Umbilical cord (tissue), 2 donors: ENCODE data around the gene PACSIN3. TPM values are rescaled to one million over a fixed set of nuclear protein-coding genes. Genes with fewer than 3 reads are reported as not detected.
"Not testable (repeated sequence)": the region's sequence is repeated elsewhere in the genome, so short reads cannot be mapped to it uniquely, and the experiment has no call there.

ENCODE experiments used
- DNase-seq: peaks from one replicate; pipeline ENCODE4 v3.0.0-alpha.2; 2015; ENCODE audit warnings: low spot score
- total RNA-seq: library from RNA; depleted of rRNA; stranded (reverse); fragments of >200 nt; gene quantifications from one replicate; pipeline ENCODE4 v1.2.3, GENCODE V29; 2014; ENCODE audit warnings: low replicate concordance; ENCODE audit not compliant: insufficient read depth

Gene PACSIN3
- total RNA-seq, 1 donor from 2014 or later = 23.4 TPM

GRCh38 chr11:47192111-47192510, 5.9 kb upstream of the PACSIN3 start:
- DNase-seq = no peak

GRCh38 chr11:47191137-47191536, 4.9 kb upstream of the PACSIN3 start:
- not testable (repeated sequence) for DNase-seq

GRCh38 chr11:47189100-47189834, 3.0 kb upstream of the PACSIN3 start:
- peak; percentile 75 for DNase-seq

- peak; percentile 42 for DNase-seq
These were observed 2.0 kb upstream of the PACSIN3 start for GRCh38 chr11:47188259-47188658.

GRCh38 chr11:47187723-47188122, 1.5 kb upstream of the PACSIN3 start:
- no peak for DNase-seq

- DNase-seq = peak; percentile 73
These were observed 764 bp upstream of the PACSIN3 start for GRCh38 chr11:47186700-47187695.

GRCh38 chr11:47185305-47186075, 744 bp downstream of the PACSIN3 start:
- DNase-seq = peak; percentile 87

- peak; percentile 74 for DNase-seq
These were observed 1.4 kb downstream of the PACSIN3 start for GRCh38 chr11:47184711-47185304.

- DNase-seq = no peak
These were observed 2.3 kb downstream of the PACSIN3 start for GRCh38 chr11:47183969-47184368.

GRCh38 chr11:47183031-47183856, 3.0 kb downstream of the PACSIN3 start:
- DNase-seq = no peak

GRCh38 chr11:47182380-47182779, 3.9 kb downstream of the PACSIN3 start:
- DNase-seq = no peak

GRCh38 chr11:47181271-47181670, 5.0 kb downstream of the PACSIN3 start:
- DNase-seq = no peak

- no peak for DNase-seq
These were observed 6.0 kb downstream of the PACSIN3 start for GRCh38 chr11:47180006-47180787.

- no peak for DNase-seq
These were observed 6.6 kb downstream of the PACSIN3 start for GRCh38 chr11:47179655-47179991.

GRCh38 chr11:47178737-47179654, 7.2 kb downstream of the PACSIN3 start:
- DNase-seq = no peak

GRCh38 chr11:47178316-47178715, 7.9 kb downstream of the PACSIN3 start:
- DNase-seq = no peak

- no peak for DNase-seq
These were observed 8.4 kb downstream of the PACSIN3 start for GRCh38 chr11:47177846-47178245.

GRCh38 chr11:47177229-47177845, 8.9 kb downstream of the PACSIN3 start:
- DNase-seq = peak; percentile 86
